ENCODE measurements around the gene ADAM22. TPM values are rescaled to one million over a fixed set of nuclear protein-coding genes. Genes with fewer than 3 reads are reported as not detected.

Gene ADAM22
- total and polyA plus RNA-seq, 12 donors: 2.3 to 35.0 (median 17.0) TPM

DNA sequence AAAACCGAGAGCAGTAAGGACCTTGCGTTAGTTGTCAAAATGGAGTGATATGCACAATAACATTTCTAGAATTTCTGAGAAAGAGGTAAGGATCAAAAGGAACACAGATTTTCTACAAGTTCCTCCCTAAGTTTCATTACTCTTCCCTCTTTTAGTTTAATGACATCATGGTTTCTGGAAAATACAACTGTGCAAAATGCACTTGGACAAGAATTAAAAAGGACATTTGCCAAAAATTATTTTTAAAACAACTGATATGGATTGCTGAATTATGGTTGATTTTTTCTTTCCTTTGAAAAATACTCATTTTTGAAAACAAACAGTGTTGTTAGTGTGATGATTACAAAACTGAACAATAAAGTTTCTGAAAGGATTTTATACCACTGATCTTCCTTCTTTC lies 233.7 kb downstream of the ADAM22 start:
- Histone ChIP-seq H3K27ac (no peak overlapping the region), H3K36me3 (replicated peaks in 1 of 2) (no peaks in the 10 kb centered on the region), H3K4me1 (replicated peaks in 1 of 2) (no peaks in the 10 kb centered on the region), H3K27me3 (no peaks in the 10 kb centered on the region), H3K9me3 (replicated peaks in 1 of 3) (no peaks in the 10 kb centered on the region), H3K4me3 (no peak overlapping the region)
- TF ChIP-seq POLR2A (IDR thresholded peaks at IDR 0.05): no peak
- TF ChIP-seq, protein P1, sequence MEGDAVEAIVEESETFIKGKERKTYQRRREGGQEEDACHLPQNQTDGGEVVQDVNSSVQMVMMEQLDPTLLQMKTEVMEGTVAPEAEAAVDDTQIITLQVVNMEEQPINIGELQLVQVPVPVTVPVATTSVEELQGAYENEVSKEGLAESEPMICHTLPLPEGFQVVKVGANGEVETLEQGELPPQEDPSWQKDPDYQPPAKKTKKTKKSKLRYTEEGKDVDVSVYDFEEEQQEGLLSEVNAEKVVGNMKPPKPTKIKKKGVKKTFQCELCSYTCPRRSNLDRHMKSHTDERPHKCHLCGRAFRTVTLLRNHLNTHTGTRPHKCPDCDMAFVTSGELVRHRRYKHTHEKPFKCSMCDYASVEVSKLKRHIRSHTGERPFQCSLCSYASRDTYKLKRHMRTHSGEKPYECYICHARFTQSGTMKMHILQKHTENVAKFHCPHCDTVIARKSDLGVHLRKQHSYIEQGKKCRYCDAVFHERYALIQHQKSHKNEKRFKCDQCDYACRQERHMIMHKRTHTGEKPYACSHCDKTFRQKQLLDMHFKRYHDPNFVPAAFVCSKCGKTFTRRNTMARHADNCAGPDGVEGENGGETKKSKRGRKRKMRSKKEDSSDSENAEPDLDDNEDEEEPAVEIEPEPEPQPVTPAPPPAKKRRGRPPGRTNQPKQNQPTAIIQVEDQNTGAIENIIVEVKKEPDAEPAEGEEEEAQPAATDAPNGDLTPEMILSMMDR (IDR thresholded peaks at IDR 0.05): no peak
- 82 to 93% (median 88%) methylated on average over 2 of the region's 2 CpGs for WGBS, 4 donors
- intact Hi-C loops (cut with DNase I): no loop called here
- no peak for DNase-seq

DNA sequence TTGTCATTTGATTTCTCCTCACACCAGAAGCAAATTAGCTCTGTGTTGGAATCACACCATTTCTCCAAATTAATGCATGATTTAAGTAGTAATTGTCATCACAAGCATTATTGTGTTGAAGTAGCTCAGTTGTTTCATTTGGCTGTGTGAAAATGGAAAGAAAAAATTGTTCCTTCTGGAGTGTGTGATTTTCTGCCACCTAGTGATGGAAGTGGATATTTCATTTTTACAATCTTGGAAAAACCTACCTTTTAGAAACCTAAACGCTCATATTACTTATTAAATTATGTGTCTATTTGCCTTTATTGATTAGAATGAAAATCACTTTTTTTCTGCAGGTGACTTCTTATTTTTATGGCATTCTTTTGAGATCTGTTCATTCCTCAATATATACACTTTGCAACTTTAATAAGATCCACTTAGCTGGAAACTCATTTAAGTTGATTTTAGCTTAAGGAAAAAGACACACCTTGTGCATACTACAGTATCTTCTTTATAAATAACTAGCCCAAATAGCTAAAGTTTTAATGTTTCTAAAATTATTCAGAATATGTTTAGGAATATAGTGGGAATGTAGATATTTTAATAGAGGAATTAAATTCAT lies 235.8 kb downstream of the ADAM22 start:
- intact Hi-C loops (cut with DNase I): no loop called here
- TF ChIP-seq POLR2A (IDR thresholded peaks at IDR 0.05): no peak
- TF ChIP-seq, protein P1 (IDR thresholded peaks at IDR 0.05): peak; percentile 32 to 65 (median 50)
- no peak for DNase-seq
- 6 to 18% (median 13%) methylated on average over 1 of the region's 1 CpG for WGBS, 4 donors
- Histone ChIP-seq H3K9me3 (replicated peaks in 1 of 3) (no peaks in the 10 kb centered on the region), H3K36me3 (replicated peaks in 1 of 2) (no peaks in the 10 kb centered on the region), H3K4me1 (replicated peaks in 1 of 2) (no peaks in the 10 kb centered on the region), H3K4me3 (no peak overlapping the region), H3K27ac (no peak overlapping the region), H3K27me3 (no peaks in the 10 kb centered on the region)

DNA sequence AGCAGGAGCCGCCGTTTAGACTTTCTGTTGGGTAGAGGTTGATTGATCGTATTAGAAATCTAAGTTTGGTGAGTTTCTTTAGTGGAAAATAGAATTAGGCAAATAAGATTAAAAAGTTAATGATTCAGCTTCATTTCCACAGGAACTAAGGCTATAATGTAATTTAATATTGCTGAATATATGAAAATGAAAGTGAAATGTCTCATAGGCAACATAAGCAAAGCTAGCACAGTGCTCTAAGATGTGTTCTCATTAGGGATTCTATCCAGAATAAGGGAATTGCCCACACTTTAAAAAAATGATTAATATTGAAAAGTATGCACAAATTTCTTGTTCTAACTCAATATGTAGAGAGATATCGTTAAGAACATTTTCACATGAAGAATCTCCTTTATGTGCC lies 238.8 kb downstream of the ADAM22 start:
- intact Hi-C loops (cut with DNase I): no loop called here
- no peaks in the 10 kb centered on the region for H3K36me3 ChIP-seq (replicated peaks in 1 of 2)
- no peaks in the 10 kb centered on the region for H3K27me3 ChIP-seq
- no peak for DNase-seq
- no peak overlapping the region for H3K27ac ChIP-seq
- 96 to 99% (median 98%) methylated on average over 4 of the region's 4 CpGs for WGBS, 4 donors
- no peaks in the 10 kb centered on the region for H3K4me1 ChIP-seq (replicated peaks in 1 of 2)
- TF ChIP-seq POLR2A (IDR thresholded peaks at IDR 0.05): no peak
- TF ChIP-seq, protein P1 (IDR thresholded peaks at IDR 0.05): no peak
- H3K9me3 ChIP-seq (replicated peaks in 1 of 3): no peaks in the 10 kb centered on the region
- H3K4me3 ChIP-seq: no peak overlapping the region

DNA sequence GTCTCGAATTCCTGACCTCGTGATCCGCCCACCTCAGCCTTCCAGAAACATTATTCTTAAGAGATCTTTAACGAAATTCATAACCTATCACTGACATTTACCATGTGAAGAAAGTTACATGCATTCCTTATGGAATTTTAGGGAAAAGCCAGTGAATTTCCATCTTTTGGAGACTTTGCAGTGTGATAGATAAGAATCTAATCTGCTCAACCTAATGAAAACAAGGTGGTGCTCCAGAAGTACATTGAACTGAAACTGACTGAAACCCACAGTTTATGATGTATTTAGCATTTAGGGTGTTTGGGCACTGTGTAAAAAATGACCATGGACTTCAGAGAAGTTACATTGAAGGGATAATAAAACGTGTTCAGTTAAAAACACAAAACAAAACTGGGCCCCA lies 242.1 kb downstream of the ADAM22 start:
- H3K9me3 ChIP-seq (replicated peaks in 1 of 3): no peaks in the 10 kb centered on the region
- no peaks in the 10 kb centered on the region for H3K36me3 ChIP-seq (replicated peaks in 1 of 2)
- no peak for DNase-seq
- no peaks in the 10 kb centered on the region for H3K4me1 ChIP-seq (replicated peaks in 1 of 2)
- H3K27me3 ChIP-seq: no peaks in the 10 kb centered on the region
- WGBS, 4 donors: 87 to 97% (median 89%) methylated on average over 5 of the region's 5 CpGs
- intact Hi-C loops (cut with DNase I): no loop called here
- TF ChIP-seq, protein P1 (IDR thresholded peaks at IDR 0.05): no peak
- TF ChIP-seq POLR2A (IDR thresholded peaks at IDR 0.05): no peak
- no peak overlapping the region for H3K4me3 ChIP-seq
- H3K27ac ChIP-seq: no peak overlapping the region
